IMR-90 (cell line): Measurements from ENCODE around the gene CDK14. TPM values are rescaled to one million over a fixed set of nuclear protein-coding genes. Genes with fewer than 3 reads are reported as not detected.

Source experiments
- ATAC-seq: fragments of 200-7000 bp; cut with Tn5 transposase; 2 replicates; pipeline ENCODE4 v1.9.1; 2020; ENCODE audit warnings: low read depth, mild to moderate bottlenecking, moderate library complexity
- BruUV-seq: library from RNA; stranded (reverse); fragments of 400-500 nt; replicated peaks from 2 replicates; lab custom pipeline; 2021; lab: Mats Ljungman, UMichigan
- CTCF ChIA-PET: fragments of 300-600 bp; formaldehyde crosslinking; extraction: SDS; loops from one replicate; lab custom pipeline; 2021; ENCODE audit warnings: antibody characterized with exemption; lab: Yijun Ruan, JAX
- POLR2A ChIA-PET: fragments of 300-600 bp; sonication (Branson Sonifier 250); formaldehyde crosslinking; loops from one replicate; lab custom pipeline; 2022; ENCODE audit warnings: antibody characterized with exemption; ENCODE audit not compliant: unreplicated experiment; lab: Charles Lee
- DNase-seq: peaks from one replicate; pipeline ENCODE4 v3.0.0; 2013
- H2AFZ ChIP-seq: replicated peaks from 2 replicates; pipeline ENCODE3; 2013; ENCODE audit warnings: low read length, mild to moderate bottlenecking; ENCODE audit not compliant: poor library complexity
- H2AK5ac ChIP-seq: 2 replicates; pipeline ENCODE4 v1.6.1; 2013; ENCODE audit warnings: low read depth, low read length, inconsistent platforms
- H2AK9ac ChIP-seq: replicated peaks from 2 replicates; pipeline ENCODE3; 2013; ENCODE audit warnings: mild to moderate bottlenecking, low read depth, low read length, moderate library complexity; ENCODE audit not compliant: poor library complexity
- H2BK120ac ChIP-seq: 2 replicates; pipeline ENCODE4 v1.6.1; 2013; ENCODE audit warnings: low read depth, low read length, inconsistent platforms
- H2BK15ac ChIP-seq: 3 replicates; pipeline ENCODE4 v1.6.1; 2013; ENCODE audit warnings: low read depth, low read length, inconsistent platforms
- H2BK20ac ChIP-seq: 2 replicates; pipeline ENCODE4 v1.6.1; 2013; ENCODE audit warnings: low read depth, mild to moderate bottlenecking, inconsistent platforms, low read length, moderate library complexity
- H2BK5ac ChIP-seq: 2 replicates; pipeline ENCODE4 v1.6.1; 2013; ENCODE audit warnings: mild to moderate bottlenecking, low read depth, low read length, inconsistent platforms; ENCODE audit not compliant: poor library complexity, severe bottlenecking
- H3K14ac ChIP-seq: replicated peaks from 2 replicates; pipeline ENCODE4 v1.6.1; 2013; ENCODE audit warnings: low read depth, low read length, inconsistent platforms
- H3K18ac ChIP-seq: 2 replicates; pipeline ENCODE4 v1.6.1; 2013; ENCODE audit warnings: low read depth, low read length, control low read depth
- H3K23ac ChIP-seq: 2 replicates; pipeline ENCODE4 v1.6.1; 2013; ENCODE audit warnings: low read depth, low read length, inconsistent platforms
- H3K27ac ChIP-seq: 2 replicates; pipeline ENCODE4 v1.5.1; 2013; ENCODE audit warnings: mild to moderate bottlenecking, control low read depth, low read length; ENCODE audit not compliant: insufficient read depth
- H3K27me3 ChIP-seq: 2 replicates; pipeline ENCODE4 v1.6.1; 2013; ENCODE audit warnings: low read length; ENCODE audit not compliant: control insufficient read depth, insufficient read depth
- H3K36me3 ChIP-seq: 2 replicates; pipeline ENCODE4 v1.6.1; 2013; ENCODE audit warnings: low read length, mixed read lengths; ENCODE audit not compliant: control insufficient read depth, insufficient read depth
- H3K4ac ChIP-seq: 2 replicates; pipeline ENCODE4 v1.6.1; 2013; ENCODE audit warnings: low read depth, low read length, inconsistent platforms
- H3K4me1 ChIP-seq: 2 replicates; pipeline ENCODE4 v1.6.1; 2013; ENCODE audit warnings: low read length, mixed read lengths; ENCODE audit not compliant: control insufficient read depth, insufficient read depth
- H3K4me2 ChIP-seq: 2 replicates; pipeline ENCODE4 v1.6.1; 2013; ENCODE audit warnings: low read depth, mild to moderate bottlenecking, control low read depth, low read length, moderate library complexity
- H3K4me3 ChIP-seq: 2 replicates; pipeline ENCODE4 v1.5.1; 2013; ENCODE audit warnings: low read depth, mild to moderate bottlenecking, control low read depth, low read length, moderate library complexity; ENCODE audit not compliant: insufficient read depth
- H3K56ac ChIP-seq: 2 replicates; pipeline ENCODE4 v1.6.1; 2013; ENCODE audit warnings: low read length, inconsistent platforms; ENCODE audit not compliant: insufficient read depth; ENCODE audit errors: extremely low read depth
- H3K79me1 ChIP-seq, 2 experiments: 2 replicates each; pipeline ENCODE4 v1.6.1; 2013; ENCODE audit warnings: low read length in 2 of 2, inconsistent platforms in 1 of 2, low read depth in 1 of 2
- H3K9ac ChIP-seq: 2 replicates; pipeline ENCODE4 v1.6.1; 2013; ENCODE audit warnings: low read depth, low read length, control low read depth
- H3K9me1 ChIP-seq: 2 replicates; pipeline ENCODE4 v1.6.1; 2013; ENCODE audit warnings: low read length, inconsistent platforms; ENCODE audit not compliant: insufficient read depth
- H3K9me3 ChIP-seq: 2 replicates; pipeline ENCODE4 v1.6.1; 2013; ENCODE audit warnings: low read length; ENCODE audit not compliant: control insufficient read depth, insufficient read depth
- H4K20me1 ChIP-seq: 2 replicates; pipeline ENCODE4 v1.6.1; 2013; ENCODE audit warnings: low read length, inconsistent platforms; ENCODE audit not compliant: insufficient read depth
- H4K5ac ChIP-seq: 2 replicates; pipeline ENCODE4 v1.6.1; 2013; ENCODE audit warnings: mild to moderate bottlenecking, low read depth, low read length, control low read depth
- H4K8ac ChIP-seq, 2 experiments: 2 replicates each; pipeline ENCODE4 v1.6.1; 2013; ENCODE audit warnings: low read depth in 2 of 2, low read length in 2 of 2, control low read depth in 1 of 2, inconsistent platforms in 1 of 2
- H4K91ac ChIP-seq: 2 replicates; pipeline ENCODE4 v1.6.1; 2013; ENCODE audit warnings: low read depth, low read length, inconsistent platforms; ENCODE audit not compliant: insufficient read depth
- BHLHE40 ChIP-seq: fragments of 150-350 bp; IDR thresholded peaks from 2 replicates; pipeline ENCODE4 v1.6.1; 2016; ENCODE audit warnings: mild to moderate bottlenecking, low read depth, low read length
- CEBPB ChIP-seq: IDR thresholded peaks from 2 replicates; pipeline ENCODE4 v1.6.1; 2012; ENCODE audit warnings: low read depth, low read length, improper control_type of control experiment
- CHD1 ChIP-seq: IDR thresholded peaks from 2 replicates; pipeline ENCODE4 v1.6.1; 2012; ENCODE audit warnings: low read depth, low read length, improper control_type of control experiment
- FOS ChIP-seq: fragments of 150-350 bp; IDR thresholded peaks from 2 replicates; pipeline ENCODE4 v1.6.1; 2016; ENCODE audit warnings: low read depth, low read length
- MAFK ChIP-seq: IDR thresholded peaks from 2 replicates; pipeline ENCODE4 v1.6.1; 2012; ENCODE audit warnings: low read depth, low read length, improper control_type of control experiment
- MAZ ChIP-seq: IDR thresholded peaks from 2 replicates; pipeline ENCODE4 v1.6.1; 2012; ENCODE audit warnings: low read depth, mild to moderate bottlenecking, low read length, improper control_type of control experiment, moderate library complexity, borderline replicate concordance
- MXI1 ChIP-seq: IDR thresholded peaks from 2 replicates; pipeline ENCODE4 v1.6.1; 2012; ENCODE audit warnings: low read depth, mild to moderate bottlenecking, low read length, moderate library complexity, borderline replicate concordance
- NFE2L2 ChIP-seq: fragments of 150-350 bp; IDR thresholded peaks from 2 replicates; pipeline ENCODE4 v1.6.1; 2016; ENCODE audit warnings: low read depth, mild to moderate bottlenecking, low read length
- POLR2A ChIP-seq: IDR thresholded peaks from 2 replicates; pipeline ENCODE4 v1.6.1; 2012; ENCODE audit warnings: mild to moderate bottlenecking, low read depth, low read length
- RAD21 ChIP-seq: IDR thresholded peaks from 2 replicates; pipeline ENCODE4 v1.6.1; 2012; ENCODE audit warnings: low read length, improper control_type of control experiment
- RCOR1 ChIP-seq: IDR thresholded peaks from 2 replicates; pipeline ENCODE4 v1.6.1; 2012; ENCODE audit warnings: mild to moderate bottlenecking, low read length, improper control_type of control experiment; ENCODE audit not compliant: insufficient replicate concordance
- RFX5 ChIP-seq: IDR thresholded peaks from 2 replicates; pipeline ENCODE4 v1.8.0; 2012; ENCODE audit warnings: low read depth, mild to moderate bottlenecking, low read length, moderate library complexity
- SMC3 ChIP-seq: fragments of 150-350 bp; IDR thresholded peaks from 2 replicates; pipeline ENCODE4 v1.6.1; 2016; ENCODE audit warnings: low read depth, mild to moderate bottlenecking, antibody characterized with exemption, low read length, moderate library complexity
- USF2 ChIP-seq: fragments of 150-350 bp; IDR thresholded peaks from 2 replicates; pipeline ENCODE4 v1.6.1; 2017; ENCODE audit warnings: mild to moderate bottlenecking, antibody characterized with exemption, low read length, low read depth
- dilution Hi-C: fragments of 300-500 bp; cut with HindIII; formaldehyde crosslinking; loops from one replicate; pipeline ENCODE4 v1.14.3; 2018; ENCODE audit warnings: low sequenced_read_pairs; ENCODE audit not compliant: unreplicated experiment
- in situ Hi-C: fragments of 300-500 bp; cut with MboI; formaldehyde crosslinking; loops from 3 replicates; pipeline ENCODE4 v1.14.3; 2019; ENCODE audit warnings: low sequenced_read_pairs, inconsistent platforms, mixed read lengths
- intact Hi-C: fragments of 100-400 bp; cut with micrococcal nuclease; formaldehyde crosslinking; loops from 2 replicates; pipeline ENCODE4 v1.10.0; 2022
- polyA plus RNA-seq, 3 experiments: library from polyadenylated mRNA; depleted of rRNA; stranded (reverse); fragments of >200 nt; gene quantifications; 2 replicates each; pipeline ENCODE4 v1.2.3, GENCODE V29; 2012; ENCODE audit warnings: low replicate concordance in 1 of 3
- total RNA-seq: library from RNA; depleted of rRNA; stranded (reverse); fragments of >200 nt; gene quantifications from 2 replicates; pipeline ENCODE4 v1.2.3, GENCODE V29; 2012
- TF ChIP-seq, protein P1 (sequence below): fragments of 150-350 bp; IDR thresholded peaks from 2 replicates; pipeline ENCODE4 v1.6.1; 2016; ENCODE audit warnings: low read depth, mild to moderate bottlenecking, low read length, moderate library complexity, borderline replicate concordance
- TF ChIP-seq, protein P2 (sequence below): conservative IDR thresholded peaks from 2 replicates; pipeline ENCODE4 v1.5.1; 2012; ENCODE audit warnings: mild to moderate bottlenecking, low read depth, low read length, improper control_type of control experiment

The CDK14 gene
- total and polyA plus RNA-seq, 2 of the 4 experiments (the other 2 are of a cell fraction): 10.1 to 29.6 TPM

- H2BK15ac ChIP-seq: no peak overlapping the region
- no peak overlapping the region for H3K14ac ChIP-seq
- H3K18ac ChIP-seq: no peak overlapping the region
- H3K4me3 ChIP-seq: no peak overlapping the region
- H4K91ac ChIP-seq: no peak overlapping the region
- BruUV-seq: no TSS peak
- 0 out of 2 replicates have a peak, but pooled peaks cover 3% of the 10 kb centered on the region for H3K9me1 ChIP-seq
- POLR2A ChIA-PET: no interaction called here
- dilution Hi-C loops (no loop called here), intact Hi-C loops (no loop called here), in situ Hi-C loops (no loop called here)
- H3K36me3 ChIP-seq: no peaks in the 10 kb centered on the region
- no peak overlapping the region for H4K5ac ChIP-seq
- ATAC-seq (no peak), DNase-seq (no peak)
- H3K9ac ChIP-seq: no peak overlapping the region
- H3K79me1 ChIP-seq: peaks cover 0 to 3% of the 10 kb centered on the region in 2 experiments; a peak in 2 of 4 replicates
- no peak overlapping the region for H3K4me2 ChIP-seq
- CTCF ChIA-PET: no interaction called here
- H3K27me3 ChIP-seq: no peaks in the 10 kb centered on the region
- no peak overlapping the region for H2AFZ ChIP-seq
- peaks cover 2% of the 10 kb centered on the region; the same call in 1 of the 2 replicates for H3K4me1 ChIP-seq
- no peak overlapping the region for H2AK9ac ChIP-seq
- H2BK20ac ChIP-seq: no peak overlapping the region
- H3K4ac ChIP-seq: no peak overlapping the region
- H4K20me1 ChIP-seq: no peaks in the 10 kb centered on the region
- H2BK5ac ChIP-seq: no peak overlapping the region
- no peak overlapping the region for H3K27ac ChIP-seq
- no peak overlapping the region for H2BK120ac ChIP-seq
- no peak overlapping the region for H2AK5ac ChIP-seq
- H3K23ac ChIP-seq: no peak overlapping the region
- no peak overlapping the region for H4K8ac ChIP-seq
- TF ChIP-seq, protein P1, sequence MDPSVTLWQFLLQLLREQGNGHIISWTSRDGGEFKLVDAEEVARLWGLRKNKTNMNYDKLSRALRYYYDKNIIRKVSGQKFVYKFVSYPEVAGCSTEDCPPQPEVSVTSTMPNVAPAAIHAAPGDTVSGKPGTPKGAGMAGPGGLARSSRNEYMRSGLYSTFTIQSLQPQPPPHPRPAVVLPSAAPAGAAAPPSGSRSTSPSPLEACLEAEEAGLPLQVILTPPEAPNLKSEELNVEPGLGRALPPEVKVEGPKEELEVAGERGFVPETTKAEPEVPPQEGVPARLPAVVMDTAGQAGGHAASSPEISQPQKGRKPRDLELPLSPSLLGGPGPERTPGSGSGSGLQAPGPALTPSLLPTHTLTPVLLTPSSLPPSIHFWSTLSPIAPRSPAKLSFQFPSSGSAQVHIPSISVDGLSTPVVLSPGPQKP: no peak
- TF ChIP-seq, protein P2, sequence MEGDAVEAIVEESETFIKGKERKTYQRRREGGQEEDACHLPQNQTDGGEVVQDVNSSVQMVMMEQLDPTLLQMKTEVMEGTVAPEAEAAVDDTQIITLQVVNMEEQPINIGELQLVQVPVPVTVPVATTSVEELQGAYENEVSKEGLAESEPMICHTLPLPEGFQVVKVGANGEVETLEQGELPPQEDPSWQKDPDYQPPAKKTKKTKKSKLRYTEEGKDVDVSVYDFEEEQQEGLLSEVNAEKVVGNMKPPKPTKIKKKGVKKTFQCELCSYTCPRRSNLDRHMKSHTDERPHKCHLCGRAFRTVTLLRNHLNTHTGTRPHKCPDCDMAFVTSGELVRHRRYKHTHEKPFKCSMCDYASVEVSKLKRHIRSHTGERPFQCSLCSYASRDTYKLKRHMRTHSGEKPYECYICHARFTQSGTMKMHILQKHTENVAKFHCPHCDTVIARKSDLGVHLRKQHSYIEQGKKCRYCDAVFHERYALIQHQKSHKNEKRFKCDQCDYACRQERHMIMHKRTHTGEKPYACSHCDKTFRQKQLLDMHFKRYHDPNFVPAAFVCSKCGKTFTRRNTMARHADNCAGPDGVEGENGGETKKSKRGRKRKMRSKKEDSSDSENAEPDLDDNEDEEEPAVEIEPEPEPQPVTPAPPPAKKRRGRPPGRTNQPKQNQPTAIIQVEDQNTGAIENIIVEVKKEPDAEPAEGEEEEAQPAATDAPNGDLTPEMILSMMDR: no peak
- TF ChIP-seq CEBPB (no peak), MAFK (no peak), RAD21 (no peak), RCOR1 (no peak), BHLHE40 (no peak), MXI1 (no peak), RFX5 (no peak), USF2 (no peak), SMC3 (no peak), CHD1 (no peak), FOS (no peak), MAZ (no peak), NFE2L2 (no peak), POLR2A (no peak)
- H3K9me3 ChIP-seq: no peaks in the 10 kb centered on the region
- no peak overlapping the region for H3K56ac ChIP-seq
These were observed 263.4 kb downstream of the CDK14 start for GRCh38 chr7:90859521-90859920.
